ENCODE measurements around the gene TNFSF15. TPM values are rescaled to one million over a fixed set of nuclear protein-coding genes. Genes with fewer than 3 reads are reported as not detected.

TNFSF15 gene
- polyA plus RNA-seq, 3 donors from 2014 or later = 0.03 TPM; not detected in 2

- H3K27ac Mint-ChIP-seq = no peak overlapping the region
- no peaks in the 10 kb centered on the region for H3K36me3 Mint-ChIP-seq
- peaks cover 0 to 6% (median 0%) of the 10 kb centered on the region in 3 donors for H3K27me3 Mint-ChIP-seq (ENCODE audit: low read depth in 3 of 3)
- H3K4me1 Mint-ChIP-seq = no peaks in the 10 kb centered on the region
- H3K9me3 Mint-ChIP-seq = no peaks in the 10 kb centered on the region
- DNase-seq = no peak
- H3K4me3 Mint-ChIP-seq = no peak overlapping the region
Observed at GRCh38 chr9:114789006-114789405, 16.8 kb downstream of the TNFSF15 start.

- H3K36me3 Mint-ChIP-seq = no peaks in the 10 kb centered on the region
- no peak overlapping the region for H3K27ac Mint-ChIP-seq
- H3K4me1 Mint-ChIP-seq = no peaks in the 10 kb centered on the region
- DNase-seq = no peak
- peaks cover 0 to 6% (median 0%) of the 10 kb centered on the region in 3 donors for H3K27me3 Mint-ChIP-seq (ENCODE audit: low read depth in 3 of 3)
- H3K4me3 Mint-ChIP-seq = no peak overlapping the region
- H3K9me3 Mint-ChIP-seq = no peaks in the 10 kb centered on the region
Observed at GRCh38 chr9:114787781-114788498, 17.9 kb downstream of the TNFSF15 start.

GRCh38 chr9:114787214-114787613 lies 18.6 kb downstream of the TNFSF15 start:
- Mint-ChIP-seq H3K4me1 (no peaks in the 10 kb centered on the region), H3K27ac (no peak overlapping the region), H3K4me3 (no peak overlapping the region), H3K9me3 (no peaks in the 10 kb centered on the region), H3K27me3 (ENCODE audit: low read depth in 3 of 3) (peaks cover 0 to 6% (median 0%) of the 10 kb centered on the region in 3 donors), H3K36me3 (no peaks in the 10 kb centered on the region)
- no peak for DNase-seq

- Mint-ChIP-seq H3K27me3 (ENCODE audit: low read depth in 3 of 3) (peaks cover 0 to 8% (median 0%) of the 10 kb centered on the region in 3 donors), H3K9me3 (no peaks in the 10 kb centered on the region), H3K4me1 (no peaks in the 10 kb centered on the region), H3K36me3 (no peaks in the 10 kb centered on the region), H3K4me3 (no peak overlapping the region), H3K27ac (no peak overlapping the region)
- no peak for DNase-seq
Observed at GRCh38 chr9:114785866-114786650, 19.8 kb downstream of the TNFSF15 start.

GRCh38 chr9:114784721-114785279 lies 21.0 kb downstream of the TNFSF15 start:
- H3K27ac Mint-ChIP-seq = no peak overlapping the region
- no peak overlapping the region for H3K4me3 Mint-ChIP-seq
- DNase-seq = no peak
- no peaks in the 10 kb centered on the region for H3K4me1 Mint-ChIP-seq
- H3K9me3 Mint-ChIP-seq = no peaks in the 10 kb centered on the region
- no peaks in the 10 kb centered on the region for H3K36me3 Mint-ChIP-seq
- H3K27me3 Mint-ChIP-seq (ENCODE audit: low read depth in 3 of 3) = peaks cover 0 to 5% (median 0%) of the 10 kb centered on the region in 3 donors

GRCh38 chr9:114782586-114782985 lies 23.3 kb downstream of the TNFSF15 start:
- DNase-seq = no peak
- H3K27me3 Mint-ChIP-seq (ENCODE audit: low read depth in 3 of 3) = peaks cover 2 to 12% (median 4%) of the 10 kb centered on the region in 3 donors
- H3K36me3 Mint-ChIP-seq = no peaks in the 10 kb centered on the region
- H3K4me3 Mint-ChIP-seq = no peak overlapping the region
- no peaks in the 10 kb centered on the region for H3K4me1 Mint-ChIP-seq
- H3K27ac Mint-ChIP-seq = no peak overlapping the region
- no peaks in the 10 kb centered on the region for H3K9me3 Mint-ChIP-seq

- no peak for DNase-seq
- no peak overlapping the region for H3K4me3 Mint-ChIP-seq
- no peaks in the 10 kb centered on the region for H3K36me3 Mint-ChIP-seq
- peaks cover 5 to 18% (median 6%) of the 10 kb centered on the region in 3 donors for H3K27me3 Mint-ChIP-seq (ENCODE audit: low read depth in 3 of 3)
- no peaks in the 10 kb centered on the region for H3K4me1 Mint-ChIP-seq
- H3K9me3 Mint-ChIP-seq = no peaks in the 10 kb centered on the region
- H3K27ac Mint-ChIP-seq = no peak overlapping the region
Observed at GRCh38 chr9:114779352-114779845, 26.4 kb downstream of the TNFSF15 start.

GRCh38 chr9:114777821-114778609 lies 27.8 kb downstream of the TNFSF15 start:
- Mint-ChIP-seq H3K27ac (peak overlapping the region in 1 of 6 donors; percentile 22), H3K9me3 (no peaks in the 10 kb centered on the region), H3K4me1 (no peaks in the 10 kb centered on the region), H3K4me3 (no peak overlapping the region), H3K36me3 (no peaks in the 10 kb centered on the region), H3K27me3 (ENCODE audit: low read depth in 3 of 3) (peaks cover 5 to 16% (median 6%) of the 10 kb centered on the region in 3 donors)
- no peak for DNase-seq

GRCh38 chr9:114776683-114777399 lies 29.0 kb downstream of the TNFSF15 start:
- Mint-ChIP-seq H3K27me3 (ENCODE audit: low read depth in 3 of 3) (peaks cover 5 to 16% (median 6%) of the 10 kb centered on the region in 3 donors), H3K27ac (no peak overlapping the region), H3K4me3 (no peak overlapping the region), H3K9me3 (no peaks in the 10 kb centered on the region), H3K36me3 (no peaks in the 10 kb centered on the region), H3K4me1 (no peaks in the 10 kb centered on the region)
- no peak for DNase-seq

GRCh38 chr9:114775981-114776380 lies 29.9 kb downstream of the TNFSF15 start:
- DNase-seq = no peak
- no peak overlapping the region for H3K4me3 Mint-ChIP-seq

GRCh38 chr9:114775121-114775520 lies 30.7 kb downstream of the TNFSF15 start:
- Mint-ChIP-seq H3K9me3 (no peaks in the 10 kb centered on the region), H3K27ac (no peak overlapping the region), H3K36me3 (no peaks in the 10 kb centered on the region), H3K27me3 (ENCODE audit: low read depth in 3 of 3) (peaks cover 5 to 13% (median 6%) of the 10 kb centered on the region in 3 donors), H3K4me3 (no peak overlapping the region), H3K4me1 (no peaks in the 10 kb centered on the region)
- DNase-seq = no peak

More at GRCh38 chr9:114775981-114776380, 29.9 kb downstream of the TNFSF15 start:
- Mint-ChIP-seq H3K4me1 (no peaks in the 10 kb centered on the region), H3K27ac (no peak overlapping the region), H3K9me3 (no peaks in the 10 kb centered on the region), H3K36me3 (no peaks in the 10 kb centered on the region), H3K27me3 (ENCODE audit: low read depth in 3 of 3) (peaks cover 5 to 13% (median 6%) of the 10 kb centered on the region in 3 donors)

GRCh38 chr9:114774524-114774923 lies 31.3 kb downstream of the TNFSF15 start:
- Mint-ChIP-seq H3K27ac (no peak overlapping the region), H3K9me3 (no peaks in the 10 kb centered on the region), H3K4me3 (no peak overlapping the region), H3K4me1 (no peaks in the 10 kb centered on the region), H3K36me3 (no peaks in the 10 kb centered on the region), H3K27me3 (ENCODE audit: low read depth in 3 of 3) (peaks cover 5 to 12% (median 6%) of the 10 kb centered on the region in 3 donors)
- DNase-seq = no peak

GRCh38 chr9:114771889-114772288 lies 34.0 kb downstream of the TNFSF15 start:
- Mint-ChIP-seq H3K27me3 (ENCODE audit: low read depth in 3 of 3) (peaks cover 2 to 3% (median 2%) of the 10 kb centered on the region in 3 donors), H3K36me3 (no peaks in the 10 kb centered on the region), H3K4me1 (no peaks in the 10 kb centered on the region), H3K4me3 (no peak overlapping the region), H3K27ac (no peak overlapping the region), H3K9me3 (no peaks in the 10 kb centered on the region)
- DNase-seq = no peak

Data from immature natural killer cell (primary cell).